ENCODE data around the gene PXN.
"Not testable (repeated sequence)": the region's sequence is repeated elsewhere in the genome, so short reads cannot be mapped to it uniquely, and the experiment has no call there.

PXN gene

DNA sequence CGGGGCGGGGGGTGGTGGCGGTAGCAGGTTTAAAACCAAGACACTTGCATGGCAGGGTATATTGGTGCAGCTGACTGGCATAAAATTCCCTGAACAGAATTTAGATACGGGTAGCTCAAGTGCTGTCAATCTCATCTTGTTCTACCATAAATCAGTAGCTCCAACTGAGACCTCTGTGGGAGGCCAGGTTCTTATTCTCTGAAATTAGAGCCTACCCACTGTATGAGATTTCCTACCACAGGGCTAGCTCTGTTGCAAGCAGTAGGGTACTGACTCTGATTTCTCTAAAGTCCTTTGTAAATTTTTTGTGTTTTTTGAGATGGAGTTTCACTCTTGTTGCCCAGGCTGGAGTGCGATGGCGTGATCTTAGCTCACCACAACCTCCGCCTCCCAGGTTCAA is 61.4 kb downstream of the PXN start:
- DNase-seq = no peak

DNA sequence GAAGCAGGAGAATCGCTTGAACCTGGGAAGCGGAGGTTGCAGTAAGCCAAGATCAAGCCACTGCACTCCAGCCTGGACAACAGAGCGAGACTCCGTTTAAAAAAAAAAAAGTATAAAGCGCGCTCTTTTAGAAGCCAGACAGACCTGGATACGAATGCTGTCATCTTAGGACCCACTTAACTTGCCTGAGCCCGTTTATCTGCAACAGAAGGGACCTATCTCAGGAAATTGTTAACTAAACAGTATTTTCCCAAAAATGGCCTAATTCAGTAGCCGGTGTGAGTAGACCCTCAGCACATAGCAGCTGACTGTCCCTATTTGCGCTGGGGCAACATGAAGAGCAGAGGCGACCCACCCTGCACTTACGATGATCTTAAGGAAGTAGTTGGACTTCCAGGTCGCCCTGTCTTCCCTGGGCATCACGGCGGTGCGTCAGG is 65.1 kb downstream of the PXN start:
- no peak for DNase-seq

DNA sequence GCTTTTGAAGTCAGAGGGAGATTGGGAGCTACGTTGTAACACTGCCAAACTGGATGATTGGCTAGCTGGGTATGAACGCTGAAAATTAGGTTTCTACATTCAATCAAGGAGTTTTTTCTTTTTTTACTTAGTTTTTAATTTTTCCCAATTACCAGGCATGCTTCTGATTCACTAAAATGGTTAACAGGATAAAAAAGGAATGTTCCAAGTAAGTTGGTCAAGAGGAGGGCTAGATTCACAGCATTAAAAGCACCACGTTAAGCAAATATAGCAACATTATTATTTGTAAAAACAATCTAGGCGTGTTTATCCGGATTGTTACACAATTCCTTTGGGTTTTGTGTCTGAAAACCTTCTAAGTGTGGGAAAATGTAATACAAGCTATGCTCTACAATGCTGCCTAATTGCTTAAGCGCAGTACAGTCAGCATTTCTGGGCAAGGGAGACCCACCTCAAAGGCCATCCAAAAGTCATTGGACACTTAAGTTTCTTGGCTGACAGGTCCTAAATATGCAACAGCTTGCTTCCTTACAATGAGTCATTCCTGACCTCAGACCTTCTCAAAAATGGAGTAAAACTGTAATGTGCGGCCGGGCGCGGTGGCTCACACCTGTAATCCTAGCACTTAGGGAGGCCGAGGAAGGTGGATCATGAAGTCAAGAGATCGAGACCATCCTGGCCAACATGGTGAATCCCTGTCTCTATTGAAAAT is 65.8 kb downstream of the PXN start:
- peak; percentile 58 for DNase-seq

DNA sequence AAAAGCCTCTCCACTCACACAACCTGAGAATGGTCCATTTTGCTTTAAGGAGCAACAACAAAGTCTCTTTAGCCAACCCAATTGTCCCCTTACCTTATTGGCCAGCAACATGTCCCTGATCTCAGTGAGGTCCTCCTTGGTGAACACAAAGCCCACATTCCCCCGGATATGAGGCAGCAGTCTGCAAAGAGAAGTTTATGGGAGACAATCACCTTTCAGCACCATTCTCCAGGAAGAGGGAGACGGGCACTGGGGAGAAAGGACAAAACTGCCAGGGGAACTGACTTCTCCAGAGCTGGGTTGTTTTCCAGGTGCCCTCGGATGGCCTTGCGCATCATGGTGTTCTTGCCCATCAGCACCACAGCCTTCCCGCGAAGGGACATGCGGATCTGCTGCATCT is 66.5 kb downstream of the PXN start:
- peak; percentile 2 for DNase-seq

DNA sequence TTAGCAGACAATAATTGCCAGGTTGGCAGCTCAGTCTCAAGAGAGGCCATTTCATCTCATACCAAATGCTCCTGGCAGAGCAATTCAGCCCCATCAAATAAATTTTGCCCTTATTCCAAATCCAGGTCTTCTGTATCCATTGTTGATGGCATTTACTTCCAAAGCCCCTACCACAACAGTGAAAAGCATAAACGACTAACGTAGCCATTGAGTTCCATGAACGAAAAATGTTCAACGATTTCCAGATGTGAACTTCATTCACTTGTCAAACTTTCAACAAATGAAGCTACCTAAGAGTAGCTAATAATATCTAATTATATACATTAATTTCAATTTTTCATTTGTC is 68.0 kb downstream of the PXN start:
- DNase-seq = no peak

DNA sequence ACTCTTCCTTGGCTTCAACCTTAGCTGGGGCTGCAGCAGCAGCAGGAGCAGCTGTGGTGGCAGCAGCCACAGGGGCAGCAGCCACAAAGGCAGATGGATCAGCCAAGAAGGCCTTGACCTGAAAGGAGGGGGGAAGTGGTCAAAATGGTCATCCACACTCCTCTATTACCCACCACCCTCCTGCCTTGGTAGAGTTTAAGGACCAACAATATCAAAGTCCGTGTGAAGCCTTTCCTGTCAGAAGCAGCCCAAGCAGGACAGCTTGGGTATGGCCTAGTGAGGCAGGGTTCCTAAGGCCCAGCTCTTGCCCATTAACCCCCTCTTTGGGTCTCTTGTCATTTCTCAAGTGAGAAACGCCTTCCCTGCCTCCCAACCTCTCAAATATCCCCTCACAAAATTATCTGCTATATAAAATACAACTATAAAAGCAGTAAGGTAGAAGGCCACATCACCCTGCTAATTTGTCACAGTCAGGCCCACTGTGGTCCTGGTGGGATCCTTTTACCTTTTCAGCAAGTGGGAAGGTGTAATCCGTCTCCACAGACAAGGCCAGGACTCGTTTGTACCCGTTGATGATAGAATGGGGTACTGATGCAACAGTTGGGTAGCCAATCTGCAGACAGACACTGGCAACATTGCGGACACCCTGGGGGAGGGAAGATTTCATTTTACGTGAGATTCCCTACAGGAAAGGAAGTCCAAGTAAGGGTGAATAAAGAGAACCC is 68.6 kb downstream of the PXN start:
- DNase-seq = not testable (repeated sequence)

DNA sequence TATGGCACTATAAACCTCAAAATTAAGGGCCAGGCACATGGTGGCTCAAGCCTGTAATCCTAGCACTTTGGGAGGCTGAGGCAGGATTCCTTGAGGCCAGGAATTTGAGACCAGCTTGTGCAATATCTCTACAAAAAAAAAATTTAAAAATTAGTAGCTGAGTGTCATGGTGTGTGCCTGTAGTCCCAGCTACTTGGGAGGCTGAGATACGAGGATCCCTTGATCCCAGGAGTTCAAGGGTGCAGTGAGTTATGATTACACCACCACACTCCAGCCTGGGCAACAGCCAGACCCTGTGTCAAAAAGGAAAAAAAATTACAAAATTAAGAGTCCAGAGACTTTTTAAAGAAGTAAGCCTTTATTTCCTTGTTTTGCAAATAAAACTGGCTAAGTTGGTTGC is 69.2 kb downstream of the PXN start:
- DNase-seq = no peak

DNA sequence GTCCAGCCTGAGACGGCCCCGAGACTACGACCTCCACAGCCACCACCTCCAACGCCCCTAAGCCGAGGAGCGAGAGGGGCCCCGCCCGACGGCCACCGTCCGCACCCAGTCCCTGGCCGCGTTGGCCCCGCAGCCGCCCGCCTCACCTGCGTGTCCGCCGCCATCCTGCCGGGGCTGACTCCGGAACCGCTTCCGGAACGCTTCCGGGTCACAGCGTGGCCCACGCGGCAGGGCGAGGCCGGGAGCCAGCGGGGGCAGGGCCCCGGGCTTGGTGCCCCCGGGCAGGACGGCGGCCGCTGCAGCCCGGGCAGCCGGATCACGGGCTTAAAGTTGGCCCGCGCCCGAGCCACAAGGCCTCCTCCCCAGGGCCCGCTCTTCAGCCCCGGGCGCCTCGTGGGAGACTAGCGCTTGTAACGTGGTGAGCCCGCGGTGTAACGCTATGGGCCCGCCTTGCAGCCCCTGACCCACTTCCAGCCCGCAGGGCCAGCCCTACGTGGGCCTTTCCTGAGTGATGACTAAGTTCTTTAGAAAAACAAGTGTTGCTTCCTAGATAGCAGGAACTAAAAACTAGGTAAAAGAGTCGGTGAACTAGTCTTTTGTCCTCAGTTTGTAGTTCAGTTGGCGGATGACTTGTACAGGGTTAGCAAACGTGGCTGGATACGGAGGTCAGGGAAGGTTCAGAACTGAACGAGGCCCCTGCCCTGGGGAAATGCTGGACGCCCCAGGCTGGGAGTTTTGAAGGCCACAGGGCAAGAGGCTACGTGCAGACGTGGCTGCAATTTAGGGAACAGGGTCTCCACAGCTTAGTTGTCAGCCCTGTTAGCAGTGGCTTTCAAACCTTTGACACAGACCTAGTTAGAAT is 70.8 kb downstream of the PXN start, which contains the start of gene GCN1:
Gene GCN1 (minus strand): TSS at position 182 of the 862 bp plus-strand sequence. CDS start 18 bp downstream, at position 164.
- peak; percentile 91 for DNase-seq

DNA sequence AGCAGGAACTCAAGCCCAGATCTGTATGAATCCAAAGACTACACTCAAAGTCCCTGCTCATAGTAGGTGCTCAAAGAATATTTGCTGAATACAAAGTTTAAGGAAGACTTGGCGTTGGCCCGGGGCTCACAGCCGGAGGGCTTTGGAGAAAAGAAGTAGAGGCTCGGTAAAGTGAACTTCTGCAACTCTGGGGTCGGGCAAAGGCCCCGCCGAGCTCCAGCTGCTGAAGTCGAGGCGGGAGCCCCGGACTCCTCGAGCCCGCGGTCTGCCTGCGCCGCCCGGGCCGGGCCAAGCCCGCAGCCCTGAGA is 71.3 kb downstream of the PXN start:
- no peak for DNase-seq

DNA sequence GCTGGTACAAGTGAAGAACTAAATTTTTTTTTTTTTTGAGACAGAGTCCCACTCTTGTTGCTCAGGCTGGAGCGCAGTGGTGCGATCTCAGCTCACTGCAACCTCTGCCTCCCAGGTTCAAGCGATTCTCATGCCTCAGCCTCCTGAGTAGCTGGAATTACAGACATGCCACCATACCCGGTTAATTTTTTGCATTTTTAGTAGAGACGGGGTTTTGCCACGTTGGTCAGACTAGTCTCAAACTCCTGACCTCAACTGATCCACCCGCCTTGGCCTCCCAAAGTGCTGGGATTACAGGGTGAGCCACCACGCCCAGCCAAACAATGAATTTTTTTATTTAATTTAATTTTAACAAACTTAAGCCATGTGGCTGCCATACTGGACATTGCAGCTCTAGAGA is 72.2 kb downstream of the PXN start:
- DNase-seq = not testable (repeated sequence)

DNA sequence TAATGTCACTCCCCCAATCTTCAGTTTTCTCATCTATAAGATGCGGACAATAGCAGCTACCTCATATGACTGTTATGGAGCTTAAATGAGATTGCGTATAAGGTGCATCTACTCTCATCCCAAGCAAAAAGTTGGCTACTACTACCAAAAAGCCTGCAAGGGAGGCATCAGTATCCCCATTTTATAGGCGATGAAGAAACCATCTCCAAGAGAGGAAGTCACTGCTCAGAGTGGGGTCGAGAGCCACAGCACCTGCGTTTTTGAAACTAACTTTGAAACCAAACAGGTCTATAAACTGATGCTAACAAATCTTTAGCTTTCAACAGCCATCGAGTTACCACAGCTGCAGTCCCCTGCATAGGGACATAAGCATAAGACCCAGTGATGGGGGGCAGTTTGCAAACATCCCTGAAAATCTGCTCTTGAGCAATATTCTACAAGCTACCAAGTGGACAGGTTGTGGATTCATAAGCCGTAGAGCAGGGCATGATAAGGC is 74.5 kb downstream of the PXN start:
- no peak for DNase-seq

DNA sequence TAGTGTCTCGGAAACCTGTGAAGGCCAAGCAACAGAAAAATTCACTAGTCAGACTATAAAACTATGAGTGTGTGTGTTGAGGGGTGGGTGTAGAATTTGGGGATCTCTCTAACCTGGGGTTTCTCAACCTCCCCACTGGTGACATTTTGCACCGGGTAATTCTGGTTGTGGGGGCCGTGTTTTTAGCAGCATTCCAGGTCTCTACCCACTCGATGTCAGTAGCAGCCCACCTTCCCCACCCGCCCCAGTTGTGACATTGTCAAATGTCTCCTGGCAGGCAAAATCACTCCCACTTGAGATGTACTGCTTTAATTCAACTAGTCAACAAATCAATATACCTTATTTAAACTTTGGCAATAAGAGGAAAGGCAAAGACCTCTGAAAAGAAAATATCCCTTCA is 75.1 kb downstream of the PXN start:
- DNase-seq = no peak

DNA sequence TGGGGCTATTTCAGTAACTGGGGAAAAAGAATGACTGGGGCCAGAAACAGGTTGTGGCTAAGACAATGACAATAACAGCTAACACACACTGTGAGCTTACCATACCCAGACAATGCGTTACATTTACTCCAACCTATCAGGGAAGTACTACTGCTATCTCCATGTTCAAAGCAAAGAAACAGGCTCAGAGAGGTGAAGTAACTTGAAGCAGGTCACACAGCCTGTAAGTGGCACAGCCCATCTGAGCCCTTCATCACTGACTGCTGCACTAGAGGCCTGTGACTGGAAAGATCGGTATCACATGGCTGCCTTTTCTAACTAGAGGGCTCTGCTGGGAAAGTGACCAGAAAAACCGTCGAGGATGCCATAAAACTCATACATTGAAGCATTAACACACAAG is 78.9 kb downstream of the PXN start:
- no peak for DNase-seq

DNA sequence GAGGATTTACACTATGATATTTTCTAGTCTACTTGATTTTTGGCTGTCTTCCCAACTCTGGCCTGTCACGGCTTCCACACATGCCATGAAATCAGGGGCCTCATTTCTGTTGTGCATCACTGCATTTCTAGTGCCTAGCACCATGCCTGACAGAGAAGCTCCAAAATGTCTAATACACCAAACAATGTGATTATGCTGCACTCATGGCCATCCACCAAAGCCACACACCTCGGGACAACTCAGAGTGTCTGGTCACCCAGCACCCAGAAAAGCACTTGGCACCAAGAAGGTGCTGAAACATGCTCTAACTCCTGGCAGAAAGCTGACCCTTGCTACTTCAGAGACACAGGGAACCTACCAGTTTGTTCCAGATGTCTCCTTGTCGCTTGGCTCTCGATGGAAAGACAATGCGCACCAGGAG is 82.3 kb downstream of the PXN start:
- DNase-seq = no peak

DNA sequence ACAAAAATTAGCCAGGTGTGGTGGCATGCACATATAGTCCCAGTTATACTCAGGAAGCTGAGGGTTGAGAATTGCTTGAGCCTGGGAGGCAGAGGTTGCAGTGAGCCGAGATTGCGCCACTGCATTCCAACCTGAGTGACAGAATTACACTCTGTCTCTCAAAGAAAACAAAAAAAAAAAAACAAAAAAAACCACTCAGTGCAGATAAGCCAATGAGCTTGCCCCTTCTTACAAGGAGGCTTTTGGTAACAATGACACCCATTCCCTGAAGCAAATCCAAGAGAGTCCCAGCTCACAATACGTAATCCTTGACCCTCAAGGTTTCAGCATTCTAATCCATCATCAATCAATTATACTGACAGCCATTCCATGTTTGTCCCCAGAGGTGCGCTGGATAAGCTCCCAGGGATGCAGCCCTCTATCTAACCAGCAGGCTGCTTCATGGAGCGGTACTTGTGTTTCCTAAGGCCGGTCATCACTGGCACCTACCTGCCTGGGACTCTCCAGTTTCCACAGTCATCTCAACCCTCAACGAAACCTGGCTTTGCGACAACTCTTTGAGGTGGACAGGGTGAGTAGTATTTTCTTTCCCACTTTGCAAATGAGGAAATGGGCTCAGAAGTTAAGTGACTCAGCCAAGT is 83.4 kb downstream of the PXN start:
- no peak for DNase-seq

DNA sequence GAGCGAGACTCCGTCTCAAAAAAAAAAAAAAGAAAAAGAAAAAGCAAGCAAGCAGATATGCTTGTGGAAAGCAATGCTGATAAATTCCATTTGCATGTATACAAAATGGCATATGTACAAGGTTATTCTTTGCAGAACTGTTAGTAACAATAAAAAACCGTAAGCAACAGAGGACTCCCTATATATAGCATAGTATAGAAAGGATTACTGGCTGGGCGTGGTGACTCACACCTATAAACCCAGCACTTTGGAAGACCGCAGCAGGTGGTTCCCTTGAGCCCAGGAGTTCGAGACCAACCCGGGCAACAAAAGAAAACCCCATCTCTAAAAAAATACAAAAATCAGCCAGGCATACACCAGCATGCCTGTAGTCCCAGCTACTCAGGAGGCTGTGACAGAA is 84.6 kb downstream of the PXN start:
- DNase-seq = no peak

DNA sequence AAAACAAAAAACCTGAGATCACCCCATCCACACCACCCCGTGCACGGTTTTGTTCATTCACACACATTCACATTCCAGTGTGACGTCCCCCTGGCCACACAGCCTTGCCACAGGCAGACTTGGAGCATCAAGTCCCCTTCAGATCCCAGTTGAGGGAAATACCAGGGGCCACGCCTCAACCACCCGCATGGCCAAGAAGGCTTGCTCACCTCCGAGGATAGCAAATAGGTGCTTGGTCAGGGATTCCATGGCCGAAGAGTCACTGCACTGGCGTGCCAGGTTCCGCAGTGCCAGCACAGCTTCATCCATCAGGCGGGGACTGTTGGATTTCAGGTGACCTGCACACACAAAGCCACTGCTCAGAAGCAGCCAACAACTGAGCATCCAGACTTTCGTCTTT is 90.0 kb downstream of the PXN start:
- no peak for DNase-seq

DNA sequence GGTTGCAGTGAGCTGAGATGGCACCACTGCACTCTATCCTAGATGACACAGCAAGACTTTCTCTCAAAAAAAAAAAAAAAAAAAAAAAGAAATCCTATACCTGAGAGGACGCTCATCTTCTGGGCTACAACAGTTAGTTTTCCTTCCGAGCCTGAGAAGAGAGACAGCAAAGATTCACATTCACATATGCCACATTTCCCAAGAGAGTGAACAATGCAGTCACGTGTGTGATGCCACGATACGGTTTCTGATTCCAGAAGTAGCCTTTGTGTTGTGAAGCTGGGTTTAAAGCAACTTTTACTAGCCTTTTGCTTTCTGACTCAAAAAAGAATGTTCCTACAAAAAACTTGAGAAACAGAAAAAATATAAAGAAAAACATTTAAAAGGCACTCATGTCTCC is 90.5 kb downstream of the PXN start:
- DNase-seq = no peak

DNA sequence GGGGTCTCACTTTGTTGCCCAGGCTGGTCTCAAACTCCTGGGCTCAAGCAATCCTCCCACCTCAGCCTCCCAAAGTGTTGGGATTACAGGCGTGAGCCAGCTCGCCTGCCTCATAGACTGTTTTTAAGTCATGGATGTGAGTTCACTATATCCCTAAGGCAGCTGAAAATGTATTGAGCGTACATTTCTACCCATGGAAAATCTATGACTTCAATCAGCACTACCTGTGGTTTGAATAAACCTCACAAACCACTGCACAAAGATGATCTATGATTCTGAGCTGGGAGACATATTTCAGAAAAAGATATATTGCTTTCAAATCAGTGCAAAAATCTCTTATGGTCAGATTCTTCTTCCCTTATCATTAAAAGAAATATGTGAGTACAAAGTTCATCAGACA is 93.5 kb downstream of the PXN start:
- DNase-seq = no peak

DNA sequence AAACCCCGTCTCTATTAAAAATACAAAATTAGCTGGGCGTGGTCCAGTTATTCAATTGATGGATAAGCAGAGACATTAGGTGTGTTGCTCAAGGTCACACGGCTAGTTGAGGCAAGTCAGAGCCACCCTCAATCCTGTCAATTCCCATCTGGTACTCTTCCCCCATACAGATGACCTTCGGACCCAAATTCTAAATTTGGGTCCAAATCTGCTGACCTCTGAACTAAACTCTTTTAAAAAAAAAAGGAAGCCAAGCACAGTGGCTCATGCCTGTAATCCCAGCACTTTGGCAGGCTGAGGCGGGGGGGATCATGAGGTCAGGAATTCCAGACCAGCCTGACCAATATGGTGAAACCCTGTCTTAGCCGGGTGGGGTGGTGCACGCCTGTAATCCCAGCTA is 94.9 kb downstream of the PXN start:
- no peak for DNase-seq

DNA sequence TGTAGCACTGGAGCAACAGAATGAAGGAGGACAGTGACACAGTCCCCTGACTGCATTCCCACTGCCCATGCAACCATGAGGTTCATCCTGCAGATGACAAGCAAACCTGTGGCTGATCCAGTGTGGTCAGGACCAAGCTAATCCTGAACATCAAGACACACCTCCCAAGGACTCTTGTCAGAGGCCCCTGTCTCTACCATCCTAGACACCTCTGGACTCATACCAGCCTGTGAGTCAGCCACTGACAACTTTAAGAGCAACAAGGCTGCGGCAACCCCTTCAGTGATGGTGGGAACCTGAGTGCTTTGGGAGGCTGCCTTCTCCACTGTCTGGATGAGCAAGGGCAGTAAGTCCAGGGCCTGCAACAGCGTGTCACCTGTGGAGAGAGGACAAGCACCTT is 95.6 kb downstream of the PXN start:
- DNase-seq = no peak

DNA sequence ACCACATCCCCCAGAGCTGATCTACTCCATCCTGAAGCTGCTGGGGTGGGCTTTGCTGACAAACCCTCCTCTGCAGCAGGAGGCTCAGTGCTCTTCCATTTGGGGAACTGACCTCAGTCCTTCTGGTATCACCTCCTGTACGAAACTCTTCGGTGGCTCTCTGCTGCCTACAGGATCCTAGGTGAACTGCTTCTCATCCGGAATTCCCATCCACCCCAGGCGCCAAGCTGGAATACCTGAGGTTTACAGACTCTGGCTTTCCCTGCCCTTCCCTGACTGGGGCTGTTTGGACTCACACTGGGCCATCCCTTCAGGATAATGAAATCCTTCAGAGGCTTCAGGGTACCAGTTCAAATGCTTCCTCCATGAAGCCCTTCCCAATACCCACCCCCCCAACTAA is 97.2 kb downstream of the PXN start:
- no peak for DNase-seq

DNA sequence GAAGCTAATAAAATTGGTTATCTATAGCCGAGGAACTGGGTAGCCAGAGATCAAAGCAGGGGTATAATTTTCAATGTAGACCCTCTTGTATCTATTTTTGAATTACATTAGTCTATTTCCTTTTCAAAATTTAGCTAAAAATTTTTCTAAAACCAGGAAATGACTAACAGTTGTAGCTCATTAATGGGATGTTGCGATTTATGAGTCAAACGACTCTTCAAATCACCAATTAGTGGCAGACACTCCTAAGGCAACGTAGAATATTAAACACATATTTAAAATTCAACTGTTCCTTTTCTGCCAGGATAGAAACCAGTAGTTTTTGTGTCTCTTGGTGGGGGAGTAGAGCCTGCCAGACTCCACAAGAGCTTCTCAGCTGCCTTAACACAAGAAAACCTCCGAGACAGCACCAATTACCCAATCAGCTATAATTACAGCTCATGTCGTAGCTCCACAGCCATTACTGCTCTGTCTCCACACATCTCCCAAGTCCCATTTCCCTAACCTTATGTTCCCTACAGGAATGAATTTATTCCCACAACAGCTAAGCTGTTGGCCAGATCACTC is 97.9 kb downstream of the PXN start:
- DNase-seq = no peak

Data from activated naive CD4-positive, alpha-beta T cell treated with Interleukin-2 at 50 U/mL for 16 hours (primary cell).